ENCODE results near the gene SRGAP1. TPM values are rescaled to one million over a fixed set of nuclear protein-coding genes. Genes with fewer than 3 reads are reported as not detected.

Gene SRGAP1
- 4.8 TPM for total RNA-seq
- polyA plus RNA-seq (ENCODE audit: insufficient read depth in 1 of 8, insufficient read length in 8 of 8, low replicate concordance in 1 of 8), result 10 to 100 TPM in 1 of 8 donors, 1 to 10 TPM in 7; 4.7 to 10.5 (median 6.0) TPM
- long read RNA-seq, donor 1, result 0 reads
- long read RNA-seq, donor 2, result 0 reads
- long read RNA-seq, donor 3, full-length matches to known transcripts, result 1 of 1 reads
- long read RNA-seq, donor 3, partial matches to known transcripts, result 0 of 1 reads
- long read RNA-seq, donor 3, other reads (novel, unspliced or antisense), result 0 of 1 reads
- long read RNA-seq, donor 4, result 0 reads
- long read RNA-seq, donor 5, partial matches to known transcripts, result 0 of 1 reads
- long read RNA-seq, donor 5, other reads (novel, unspliced or antisense), result 0 of 1 reads
- long read RNA-seq, donor 6, full-length matches to known transcripts, result 4 of 4 reads
- long read RNA-seq, donor 6, partial matches to known transcripts, result 0 of 4 reads
- long read RNA-seq, donor 6, other reads (novel, unspliced or antisense), result 0 of 4 reads
- long read RNA-seq, donor 7, result 0 reads
- long read RNA-seq, donor 8, partial matches to known transcripts, result 0 of 1 reads
- long read RNA-seq, donor 8, other reads (novel, unspliced or antisense), result 0 of 1 reads
- long read RNA-seq, donor 9, result 0 reads
- long read RNA-seq, donor 10, result 0 reads
- long read RNA-seq, donor 11, result 0 reads

DNA sequence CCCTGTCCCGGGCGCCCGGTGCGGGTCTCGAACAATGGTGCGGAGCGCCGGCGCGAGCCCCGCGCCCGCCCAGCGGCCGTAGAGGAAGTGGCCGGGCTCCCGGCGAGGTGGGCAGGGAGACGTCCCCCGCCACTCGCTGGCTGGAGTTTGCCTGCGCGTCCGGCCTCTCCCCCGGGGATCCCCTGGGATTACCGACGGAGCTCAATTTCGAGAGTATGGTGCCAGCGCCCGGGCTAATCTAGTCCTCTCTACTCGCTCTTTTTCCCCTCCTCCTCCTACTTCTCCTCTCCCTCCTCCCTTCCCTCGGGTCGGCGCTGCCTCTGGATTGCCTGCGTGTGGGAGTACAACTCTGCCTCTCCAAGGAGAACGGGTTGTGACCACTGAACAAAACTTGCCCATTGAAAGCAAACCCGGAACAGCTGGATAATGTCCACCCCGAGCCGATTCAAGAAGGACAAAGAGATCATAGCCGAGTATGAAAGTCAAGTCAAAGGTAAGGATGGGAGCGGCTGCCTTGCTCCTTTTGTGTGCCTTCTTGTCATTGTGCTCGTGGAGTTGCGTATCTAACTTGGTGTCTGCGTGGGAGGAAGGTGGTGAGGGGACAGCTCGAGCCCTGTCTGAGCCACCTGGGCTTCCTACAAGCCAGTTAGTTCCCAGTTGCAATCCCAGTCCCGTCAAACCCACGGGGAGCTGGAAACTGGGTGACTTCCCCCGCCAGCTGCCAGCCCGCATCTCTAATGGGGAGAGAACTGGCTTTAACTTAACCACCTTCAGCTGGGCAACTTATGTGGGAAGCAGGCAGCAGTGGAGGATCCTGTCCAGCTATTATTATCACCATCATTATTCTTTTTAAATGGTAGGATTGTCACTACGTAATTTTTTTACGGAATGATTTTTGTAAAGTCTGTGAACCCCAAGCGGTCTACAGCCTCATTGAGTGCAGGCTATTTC, at the start of gene SRGAP1:
TSS of gene SRGAP1 (plus strand) at position 310 of the 951 bp plus-strand sequence. CDS start at position 427, 117 bp downstream.
- peaks cover 2% of the 10 kb centered on the region for H3K27me3 ChIP-seq (ENCODE audit: control insufficient read depth, insufficient read depth, low read length)
- H3K36me3 ChIP-seq (ENCODE audit: control insufficient read depth, insufficient read depth, low read length), result no peaks in the 10 kb centered on the region
- peak within 1 kb of the TSS; percentile 83 for H3K27ac ChIP-seq (ENCODE audit: low read length)
- peak; percentile 85 for DNase-seq
- peak within 1 kb of the TSS; percentile 90 for H3K4me3 ChIP-seq (ENCODE audit: low read length)
- under 1% methylated on average over 42 of the region's 52 CpGs for WGBS (ENCODE audit: insufficient coverage)
- peaks cover 9% of the 10 kb centered on the region for H3K4me1 ChIP-seq (ENCODE audit: control insufficient read depth, insufficient read depth, low read length)
- H3K9me3 ChIP-seq (replicated peaks; ENCODE audit: control insufficient read depth, low read depth, low read length), result no peaks in the 10 kb centered on the region

GRCh38 chr12:63795032-63795687, 49.3 kb upstream of the SRGAP1 start:
- no peak overlapping the region for H3K27ac ChIP-seq (ENCODE audit: low read length)

DNA sequence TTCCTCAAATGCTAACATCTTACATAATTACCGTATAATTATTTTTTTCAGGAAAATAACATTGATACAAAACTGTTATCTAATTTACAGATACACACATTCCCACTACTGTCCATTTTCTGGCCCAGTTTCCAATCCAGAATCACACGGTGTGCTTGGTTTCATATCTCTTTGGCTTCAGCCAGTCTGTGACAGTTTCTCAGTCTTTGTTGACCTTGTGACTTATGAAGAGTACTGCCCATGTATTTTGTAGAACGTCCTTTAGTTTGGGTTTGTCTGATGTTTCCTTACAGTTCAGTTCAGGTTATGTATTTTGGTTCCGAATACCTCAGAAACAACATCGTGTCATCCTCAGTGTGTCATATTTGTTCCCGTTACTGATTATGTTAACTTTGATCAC, 48.6 kb upstream of the SRGAP1 start:
- WGBS (ENCODE audit: insufficient coverage), result 94% methylated on average over 3 of the region's 6 CpGs
- Histone ChIP-seq H3K27me3 (ENCODE audit: control insufficient read depth, insufficient read depth, low read length) (no peaks in the 10 kb centered on the region), H3K4me3 (ENCODE audit: low read length) (no peak overlapping the region), H3K27ac (ENCODE audit: low read length) (no peak overlapping the region), H3K9me3 (replicated peaks; ENCODE audit: control insufficient read depth, low read depth, low read length) (no peaks in the 10 kb centered on the region), H3K36me3 (ENCODE audit: control insufficient read depth, insufficient read depth, low read length) (peaks cover 3% of the 10 kb centered on the region), H3K4me1 (ENCODE audit: control insufficient read depth, insufficient read depth, low read length) (no peaks in the 10 kb centered on the region)
- no peak for DNase-seq

More at GRCh38 chr12:63795032-63795687, 49.3 kb upstream of the SRGAP1 start:
- 82% methylated on average over 3 of the region's 10 CpGs for whole genome bisulfite sequencing (ENCODE audit: insufficient coverage)
- Histone ChIP-seq H3K4me3 (ENCODE audit: low read length) (no peak overlapping the region), H3K36me3 (ENCODE audit: control insufficient read depth, insufficient read depth, low read length) (peaks cover 5% of the 10 kb centered on the region), H3K27me3 (ENCODE audit: control insufficient read depth, insufficient read depth, low read length) (no peaks in the 10 kb centered on the region), H3K9me3 (replicated peaks; ENCODE audit: control insufficient read depth, low read depth, low read length) (no peaks in the 10 kb centered on the region), H3K4me1 (ENCODE audit: control insufficient read depth, insufficient read depth, low read length) (no peaks in the 10 kb centered on the region)
- no peak for DNase-seq

DNA sequence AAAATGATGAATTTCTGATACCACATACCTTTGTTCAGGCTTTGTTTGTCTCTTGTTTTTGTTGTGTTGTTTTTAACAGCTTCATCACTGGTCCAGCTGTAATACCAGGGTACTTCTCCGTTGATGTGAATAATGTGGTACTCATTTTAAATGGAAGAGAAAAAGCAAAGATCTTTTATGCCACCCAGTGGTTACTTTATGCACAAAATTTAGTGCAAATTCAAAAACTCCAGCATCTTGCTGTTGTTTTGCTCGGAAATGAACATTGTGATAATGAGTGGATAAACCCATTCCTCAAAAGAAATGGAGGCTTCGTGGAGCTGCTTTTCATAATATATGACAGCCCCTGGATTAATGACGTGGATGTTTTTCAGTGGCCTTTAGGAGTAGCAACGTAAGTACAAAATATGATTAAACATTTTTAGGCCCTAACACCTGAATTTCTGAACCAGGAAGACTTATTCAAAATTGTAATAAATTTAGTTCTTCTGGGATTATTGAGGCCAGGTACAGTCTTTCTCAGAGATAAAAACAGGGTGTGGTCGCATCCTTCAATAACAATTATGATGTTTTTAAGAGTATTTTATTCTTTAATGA, 42.4 kb upstream of the SRGAP1 start:
- DNase-seq, result peak; percentile 33
- H3K27ac ChIP-seq (ENCODE audit: low read length), result no peak overlapping the region
- peaks cover 5% of the 10 kb centered on the region for H3K36me3 ChIP-seq (ENCODE audit: control insufficient read depth, insufficient read depth, low read length)
- H3K9me3 ChIP-seq (replicated peaks; ENCODE audit: control insufficient read depth, low read depth, low read length), result no peaks in the 10 kb centered on the region
- H3K4me3 ChIP-seq (ENCODE audit: low read length), result no peak overlapping the region
- no CpG with 5 or more reads among the region's 6 CpGs for WGBS (ENCODE audit: insufficient coverage)
- H3K27me3 ChIP-seq (ENCODE audit: control insufficient read depth, insufficient read depth, low read length), result no peaks in the 10 kb centered on the region
- H3K4me1 ChIP-seq (ENCODE audit: control insufficient read depth, insufficient read depth, low read length), result no peaks in the 10 kb centered on the region

DNA sequence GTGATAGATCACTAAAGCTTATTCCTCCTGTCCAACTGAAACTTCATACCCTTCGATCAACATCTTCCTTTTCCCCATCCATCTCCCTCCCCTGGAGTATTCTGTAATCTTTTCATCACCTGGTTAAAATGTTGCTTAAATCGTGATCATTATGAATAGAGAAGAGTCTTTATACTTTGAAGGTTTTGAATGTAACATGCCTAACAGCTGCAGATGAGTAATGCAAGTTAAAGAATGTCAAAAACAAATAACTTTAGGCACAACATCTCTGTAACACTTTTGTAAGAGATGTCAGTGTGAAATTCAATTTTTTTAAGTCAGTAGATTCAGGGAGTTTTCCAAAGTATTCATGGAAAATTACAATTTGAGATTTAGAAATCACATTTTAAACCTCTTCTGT, 39.8 kb upstream of the SRGAP1 start:
- Histone ChIP-seq H3K9me3 (replicated peaks; ENCODE audit: control insufficient read depth, low read depth, low read length) (no peaks in the 10 kb centered on the region), H3K4me3 (ENCODE audit: low read length) (no peak overlapping the region), H3K27ac (ENCODE audit: low read length) (no peak overlapping the region), H3K4me1 (ENCODE audit: control insufficient read depth, insufficient read depth, low read length) (no peaks in the 10 kb centered on the region), H3K36me3 (ENCODE audit: control insufficient read depth, insufficient read depth, low read length) (peaks cover 14% of the 10 kb centered on the region), H3K27me3 (ENCODE audit: control insufficient read depth, insufficient read depth, low read length) (no peaks in the 10 kb centered on the region)
- no CpG with 5 or more reads among the region's 2 CpGs for WGBS (ENCODE audit: insufficient coverage)
- no peak for DNase-seq

DNA sequence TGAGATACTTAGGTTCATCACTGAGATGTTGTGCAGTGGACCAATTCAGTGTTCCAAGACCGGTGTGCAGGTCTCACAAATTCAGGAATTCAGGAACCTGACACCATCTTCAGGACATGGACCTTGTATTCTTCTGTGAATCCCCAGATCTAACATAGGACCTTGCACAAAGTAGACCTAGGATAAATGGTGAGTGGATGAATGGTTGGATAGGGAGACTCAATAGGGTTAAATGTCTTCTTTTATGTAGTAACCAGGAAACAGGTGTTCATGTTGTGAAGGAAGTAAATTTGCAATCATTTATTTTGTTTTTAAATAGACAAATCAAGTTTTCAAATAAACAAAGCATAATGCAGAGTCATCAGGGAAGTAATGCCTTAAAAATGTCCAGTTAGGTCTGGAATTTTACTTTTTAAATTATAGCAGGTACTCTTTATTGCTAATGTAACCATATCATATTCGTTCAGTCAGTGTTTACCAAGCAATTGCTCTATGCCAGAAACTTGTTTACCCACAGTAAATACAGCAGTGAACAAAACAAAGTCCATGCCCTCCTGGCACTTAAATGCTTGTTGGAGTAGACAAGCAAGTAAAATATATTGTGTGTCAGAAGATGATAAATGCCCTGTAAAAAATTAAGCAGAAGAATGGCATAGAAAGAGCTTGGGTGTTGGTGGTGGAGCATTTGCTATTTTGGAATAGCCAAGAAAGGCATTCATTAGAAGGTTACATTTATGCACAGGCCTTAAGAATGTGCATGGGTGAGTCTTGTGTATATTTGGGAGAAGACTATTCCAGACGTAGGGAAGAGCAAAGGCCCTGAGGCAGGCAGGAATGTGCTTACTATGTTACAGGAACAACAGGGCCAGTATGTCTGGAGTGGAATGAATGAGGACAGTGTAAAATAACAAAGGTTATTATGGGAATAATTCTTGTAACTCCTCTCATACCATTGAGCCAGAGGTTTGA, 38.5 kb upstream of the SRGAP1 start:
- peaks cover 14% of the 10 kb centered on the region for H3K36me3 ChIP-seq (ENCODE audit: control insufficient read depth, insufficient read depth, low read length)
- WGBS (ENCODE audit: insufficient coverage), result 93% methylated on average over 2 of the region's 3 CpGs

DNA sequence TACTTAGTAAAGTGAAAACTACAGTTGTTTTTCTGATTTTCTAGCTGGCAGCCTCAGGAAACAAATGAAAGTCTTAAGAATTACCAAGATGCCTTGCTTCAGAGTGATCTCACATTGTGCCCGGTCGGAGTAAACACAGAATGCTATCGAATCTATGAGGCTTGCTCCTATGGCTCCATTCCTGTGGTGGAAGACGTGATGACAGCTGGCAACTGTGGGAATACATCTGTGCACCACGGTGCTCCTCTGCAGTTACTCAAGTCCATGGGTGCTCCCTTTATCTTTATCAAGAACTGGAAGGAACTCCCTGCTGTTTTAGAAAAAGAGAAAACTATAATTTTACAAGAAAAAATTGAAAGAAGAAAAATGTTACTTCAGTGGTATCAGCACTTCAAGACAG, 35.9 kb upstream of the SRGAP1 start:
- WGBS (ENCODE audit: insufficient coverage), result 87% methylated on average over 4 of the region's 5 CpGs
- Histone ChIP-seq H3K27ac (ENCODE audit: low read length) (no peak overlapping the region), H3K27me3 (ENCODE audit: control insufficient read depth, insufficient read depth, low read length) (no peaks in the 10 kb centered on the region), H3K36me3 (ENCODE audit: control insufficient read depth, insufficient read depth, low read length) (peaks cover 14% of the 10 kb centered on the region), H3K4me1 (ENCODE audit: control insufficient read depth, insufficient read depth, low read length) (no peaks in the 10 kb centered on the region), H3K4me3 (ENCODE audit: low read length) (no peak overlapping the region), H3K9me3 (replicated peaks; ENCODE audit: control insufficient read depth, low read depth, low read length) (no peaks in the 10 kb centered on the region)
- no peak for DNase-seq

More for the DNA sequence above, 38.5 kb upstream of the SRGAP1 start:
- H3K27ac ChIP-seq (ENCODE audit: low read length), result no peak overlapping the region
- H3K4me3 ChIP-seq (ENCODE audit: low read length), result no peak overlapping the region
- DNase-seq, result no peak
- H3K27me3 ChIP-seq (ENCODE audit: control insufficient read depth, insufficient read depth, low read length), result no peaks in the 10 kb centered on the region
- no peaks in the 10 kb centered on the region for H3K4me1 ChIP-seq (ENCODE audit: control insufficient read depth, insufficient read depth, low read length)
- H3K9me3 ChIP-seq (replicated peaks; ENCODE audit: control insufficient read depth, low read depth, low read length), result no peaks in the 10 kb centered on the region

DNA sequence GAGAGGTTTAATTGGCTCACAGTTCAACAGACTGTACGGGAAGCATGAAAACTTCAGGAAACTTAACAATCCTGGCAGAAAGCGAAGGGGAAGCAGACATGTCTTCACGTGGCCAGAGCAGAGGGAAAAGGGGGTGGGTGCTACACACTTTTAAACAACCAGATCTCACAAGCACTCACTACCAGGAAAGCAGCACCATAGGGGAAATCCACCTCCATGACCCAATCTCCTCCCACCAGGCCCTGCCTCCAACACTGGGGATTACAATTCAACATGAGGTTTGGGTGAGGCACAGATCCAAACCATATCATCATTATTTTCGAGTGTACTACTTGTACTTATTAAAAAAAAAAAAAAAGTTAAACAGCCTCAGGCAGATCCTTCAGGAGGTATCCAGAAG, 34.9 kb upstream of the SRGAP1 start:
- Histone ChIP-seq H3K4me1 (ENCODE audit: control insufficient read depth, insufficient read depth, low read length) (no peaks in the 10 kb centered on the region), H3K27me3 (ENCODE audit: control insufficient read depth, insufficient read depth, low read length) (no peaks in the 10 kb centered on the region), H3K36me3 (ENCODE audit: control insufficient read depth, insufficient read depth, low read length) (peaks cover 14% of the 10 kb centered on the region), H3K9me3 (replicated peaks; ENCODE audit: control insufficient read depth, low read depth, low read length) (no peaks in the 10 kb centered on the region), H3K27ac (ENCODE audit: low read length) (no peak overlapping the region), H3K4me3 (ENCODE audit: low read length) (no peak overlapping the region)
- WGBS (ENCODE audit: insufficient coverage), result 67% methylated on average over 1 of the region's 4 CpGs
- no peak for DNase-seq

All from muscle of leg (tissue), 16 donors.